Endothelial cell of umbilical vein (primary cell): ENCODE measurements around the gene RASGEF1C. TPM values are rescaled to one million over a fixed set of nuclear protein-coding genes. Genes with fewer than 3 reads are reported as not detected.

ENCODE experiments used
- BruUV-seq: library from RNA; stranded (reverse); fragments of 400-500 nt; replicated peaks from 2 replicates; lab custom pipeline; 2021; lab: Mats Ljungman, UMichigan
- CTCF ChIA-PET: fragments of 300-600, 350-600 bp; sonication (Branson Sonifier 250); formaldehyde crosslinking; loops from one replicate; lab custom pipeline; 2021; ENCODE audit warnings: antibody characterized with exemption, inconsistent platforms; lab: Charles Lee
- POLR2A ChIA-PET: fragments of 300-600, 350-600 bp; sonication (Branson Sonifier 250); formaldehyde crosslinking; loops from one replicate; lab custom pipeline; 2021; ENCODE audit warnings: antibody characterized with exemption, inconsistent platforms; lab: Charles Lee
- DNase-seq: peaks from one replicate; pipeline ENCODE4 v3.0.0-alpha.2; 2011; ENCODE audit warnings: low read depth, low spot score
- FAIRE-seq: peaks from 2 replicates; lab custom pipeline; 2011; peaks lifted over from hg19 to GRCh38; lab: Jason Lieb, UNC
- H2AFZ ChIP-seq: 2 replicates; pipeline ENCODE4 v1.6.0; 2012; ENCODE audit warnings: low read depth, low read length, control low read depth, inconsistent platforms
- H3K27ac ChIP-seq: 2 replicates; pipeline ENCODE4 v1.5.1; 2011; ENCODE audit warnings: low read depth, mild to moderate bottlenecking, control low read depth, low read length, moderate library complexity; ENCODE audit not compliant: insufficient read depth
- H3K27me3 ChIP-seq, 2 experiments: 2 replicates each; pipeline versions ENCODE4 v1.6.0 to v1.6.1; 2011; ENCODE audit warnings: low read length in 2 of 2, mixed read lengths in 1 of 2; ENCODE audit not compliant: control insufficient read depth in 2 of 2, insufficient read depth in 2 of 2
- H3K36me3 ChIP-seq, 2 experiments: 2 replicates in 1 of 2; 3 replicates in 1 of 2; pipeline ENCODE4 v1.5.1; 2011; ENCODE audit warnings: low read length in 2 of 2, mild to moderate bottlenecking in 1 of 2, moderate library complexity in 1 of 2; ENCODE audit not compliant: control insufficient read depth in 2 of 2, insufficient read depth in 2 of 2; ENCODE audit errors: extremely low read depth in 1 of 2
- H3K4me1 ChIP-seq: 3 replicates; pipeline ENCODE4 v1.5.1; 2011; ENCODE audit warnings: mild to moderate bottlenecking, low read length; ENCODE audit not compliant: control insufficient read depth, insufficient read depth; ENCODE audit errors: extremely low read depth
- H3K4me2 ChIP-seq: 2 replicates; pipeline ENCODE4 v1.6.1; 2011; ENCODE audit warnings: low read length, control low read depth, mixed read lengths; ENCODE audit not compliant: insufficient read depth
- H3K4me3 ChIP-seq, 3 experiments: fragments of 200-600 bp in 1 of 3; sonication (generic), shearing (Covaris generic) in 1 of 3; replicated peaks in 1 of 3; 2 replicates each; pipeline ENCODE4 v1.5.1; 2011 to 2016; ENCODE audit warnings: control low read depth in 3 of 3, low read length in 3 of 3, mild to moderate bottlenecking in 2 of 3, inconsistent platforms in 1 of 3, low read depth in 1 of 3, moderate library complexity in 1 of 3; ENCODE audit not compliant: insufficient read depth in 1 of 3
- H3K79me2 ChIP-seq: 2 replicates; pipeline ENCODE4 v1.6.0; 2012; ENCODE audit warnings: low read length, inconsistent platforms; ENCODE audit not compliant: control insufficient read depth, insufficient read depth
- H3K9ac ChIP-seq: replicated peaks from 2 replicates; pipeline ENCODE3; 2011; ENCODE audit warnings: low read length, control low read depth; ENCODE audit not compliant: insufficient read depth; ENCODE audit errors: extremely low read depth
- H3K9me1 ChIP-seq: replicated peaks from 3 replicates; pipeline ENCODE4 v1.6.0; 2011; ENCODE audit warnings: mild to moderate bottlenecking, low read length; ENCODE audit not compliant: control insufficient read depth, insufficient read depth; ENCODE audit errors: extremely low read depth
- H3K9me3 ChIP-seq: replicated peaks from 2 replicates; pipeline ENCODE4 v1.5.1; 2012; ENCODE audit warnings: low read length, inconsistent platforms; ENCODE audit not compliant: control insufficient read depth, insufficient read depth
- H4K20me1 ChIP-seq: replicated peaks from 2 replicates; pipeline ENCODE3; 2011; ENCODE audit warnings: mild to moderate bottlenecking, low read length; ENCODE audit not compliant: control insufficient read depth, insufficient read depth; ENCODE audit errors: extremely low read depth
- CTCF ChIP-seq, 2 donors: IDR thresholded peaks; 1 replicate in 1 of 2; 2 replicates in 1 of 2; pipeline ENCODE4 v1.5.1; 2011; ENCODE audit warnings: low read length in 2 of 2, mild to moderate bottlenecking in 2 of 2, moderate library complexity in 2 of 2, control low read depth in 1 of 2, inconsistent platforms in 1 of 2, low read depth in 1 of 2; ENCODE audit not compliant: insufficient read depth in 1 of 2; ENCODE audit errors: extremely low read depth in 1 of 2
- EZH2 ChIP-seq: IDR thresholded peaks from 2 replicates; pipeline ENCODE4 v1.6.1; 2012; ENCODE audit warnings: borderline replicate concordance, low read depth, mild to moderate bottlenecking, moderate library complexity, low read length, inconsistent platforms; ENCODE audit not compliant: severe bottlenecking
- FOS ChIP-seq: IDR thresholded peaks from 2 replicates; pipeline ENCODE4 v1.6.1; 2011; ENCODE audit warnings: mild to moderate bottlenecking, low read length, moderate library complexity, borderline replicate concordance; ENCODE audit not compliant: insufficient read depth
- GATA2 ChIP-seq: IDR thresholded peaks from 2 replicates; pipeline ENCODE4 v1.7.0; 2011; ENCODE audit warnings: low read depth, mild to moderate bottlenecking, moderate library complexity, mixed read lengths, low read length; ENCODE audit not compliant: insufficient read length, insufficient read depth
- JUN ChIP-seq: IDR thresholded peaks from 2 replicates; pipeline ENCODE4 v1.6.1; 2011; ENCODE audit warnings: borderline replicate concordance, low read depth; ENCODE audit not compliant: insufficient read length, insufficient read depth
- MYC ChIP-seq: IDR thresholded peaks from one replicate; pipeline ENCODE4 v1.6.1; 2011; ENCODE audit warnings: mild to moderate bottlenecking, low read depth, low read length
- POLR2A ChIP-seq: IDR thresholded peaks from 2 replicates; pipeline ENCODE4 v1.6.1; 2012; ENCODE audit warnings: low read depth, mild to moderate bottlenecking, control low read depth, low read length
- POLR2AphosphoS5 ChIP-seq: IDR thresholded peaks from 2 replicates; pipeline ENCODE4 v1.6.1; 2012; ENCODE audit warnings: low read depth, mild to moderate bottlenecking, control low read depth, low read length, moderate library complexity; ENCODE audit not compliant: insufficient read depth
- dilution Hi-C: fragments of 300-500 bp; cut with MboI; formaldehyde crosslinking; loops from one replicate; pipeline ENCODE4 v1.15.0; 2019; ENCODE audit warnings: low sequenced_read_pairs; ENCODE audit not compliant: extremely low pct_ligation_motif_present
- intact Hi-C: fragments of 100-400 bp; cut with micrococcal nuclease; formaldehyde crosslinking; loops from one replicate; pipeline ENCODE4 v1.10.0; 2022
- polyA plus RNA-seq, 4 experiments: library from polyadenylated mRNA; depleted of rRNA in 3 of 4; stranded (reverse) in 3 of 4; unstranded in 1 of 4; fragments of >200 nt; gene quantifications; 2 replicates each; pipeline versions ENCODE4 v1.2.1 to v1.2.3, GENCODE V29; 2011 to 2012; ENCODE audit warnings: missing spikeins in 1 of 4
- total RNA-seq: library from RNA; stranded (reverse); gene quantifications from 2 replicates; pipeline ENCODE4 v1.2.3, GENCODE V29; 2021
- TF ChIP-seq, protein P1 (sequence below): IDR thresholded peaks from 2 replicates; pipeline ENCODE4 v1.6.1; 2011; ENCODE audit not compliant: insufficient read depth, insufficient read length

RASGEF1C gene
- total and polyA plus RNA-seq, 2 donors (not counting 3 experiments of a cell fraction or from before 2014, with no cell fraction given): not detected

DNA sequence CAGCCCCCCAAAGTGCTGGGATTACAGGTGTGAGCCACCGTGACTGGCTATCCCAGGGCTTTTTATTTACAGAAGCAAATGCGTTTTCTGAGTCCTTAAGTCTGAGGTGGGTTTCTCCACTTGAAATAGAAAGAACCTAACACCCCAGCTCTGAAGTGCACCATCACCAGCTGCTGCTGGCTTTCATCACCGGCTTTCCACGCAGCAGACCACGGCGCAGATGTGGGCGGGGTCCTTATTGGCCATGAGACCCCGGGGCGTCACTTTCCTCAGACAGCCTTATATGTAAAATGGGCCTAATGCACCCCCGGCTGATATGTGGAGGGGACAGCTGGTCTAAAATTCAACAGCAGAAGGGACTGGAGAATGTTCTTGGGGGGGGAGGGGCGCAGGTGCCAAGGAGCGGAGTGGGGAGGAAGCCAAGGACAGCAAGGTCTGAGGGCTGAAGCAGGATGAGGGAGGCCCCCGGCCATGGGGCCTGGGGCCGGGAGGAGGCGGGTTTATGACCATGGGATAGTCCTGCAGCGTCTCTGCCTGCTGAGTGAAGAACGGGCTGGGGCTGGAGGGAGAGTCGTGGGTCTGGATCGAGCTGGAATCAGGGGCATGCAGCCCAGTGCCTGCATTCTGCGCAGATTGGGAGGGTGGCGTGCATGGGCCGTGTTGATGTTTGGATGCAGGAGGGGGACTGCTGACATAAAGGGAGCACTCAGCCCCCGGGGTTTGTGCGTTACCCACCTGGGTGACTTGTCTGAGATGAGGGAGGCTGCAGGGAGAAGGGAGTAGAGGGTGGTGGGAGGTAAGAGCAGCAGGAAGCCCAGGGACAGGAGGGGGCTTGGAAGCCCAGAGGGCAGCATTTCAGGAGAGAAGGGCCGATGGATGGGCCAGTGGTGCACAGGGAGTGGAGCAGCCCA, 30.2 kb downstream of the RASGEF1C start:
- dilution Hi-C loops: no loop called here
- H3K79me2 ChIP-seq: no peaks in the 10 kb centered on the region
- H3K9ac ChIP-seq: no peak overlapping the region
- no peak for TF ChIP-seq MYC
- no peak overlapping the region for H3K4me3 ChIP-seq
- no peaks in the 10 kb centered on the region for H3K9me1 ChIP-seq
- intact Hi-C loops: no loop called here
- H4K20me1 ChIP-seq: no peaks in the 10 kb centered on the region
- DNase-seq: no peak
- ChIA-PET CTCF (no interaction called here), POLR2A (interaction anchor here (0.7 kb wide), 1 partner anchor 46 kb away, joined by 3 read pairs; no protein-coding TSS in a partner anchor)
- no peaks in the 10 kb centered on the region for H3K27me3 ChIP-seq
- no peak overlapping the region for H3K4me2 ChIP-seq
- H3K36me3 ChIP-seq: no peaks in the 10 kb centered on the region
- H3K9me3 ChIP-seq: no peaks in the 10 kb centered on the region
- H2AFZ ChIP-seq: no peak overlapping the region
- no TSS peak for BruUV-seq
- H3K27ac ChIP-seq: no peak overlapping the region
- H3K4me1 ChIP-seq: no peaks in the 10 kb centered on the region
- FAIRE-seq: no peak

- Histone ChIP-seq H3K4me3 (no peak overlapping the region), H3K4me1 (no peaks in the 10 kb centered on the region), H3K4me2 (no peak overlapping the region), H3K9me3 (no peaks in the 10 kb centered on the region), H4K20me1 (no peaks in the 10 kb centered on the region), H3K36me3 (no peaks in the 10 kb centered on the region), H3K27ac (no peak overlapping the region), H3K9ac (no peak overlapping the region), H3K27me3 (no peaks in the 10 kb centered on the region), H2AFZ (no peak overlapping the region), H3K9me1 (no peaks in the 10 kb centered on the region), H3K79me2 (no peaks in the 10 kb centered on the region)
- intact Hi-C loops (no loop called here), dilution Hi-C loops (no loop called here)
- TF ChIP-seq MYC (no peak), JUN (no peak), CTCF (IDR thresholded peaks at IDR 0.05; ENCODE audit: extremely low read depth in 1 of 2, insufficient read depth in 1 of 2, low read depth in 1 of 2, low read length in 2 of 2) (no peak), POLR2A (no peak), EZH2 (no peak), FOS (no peak), POLR2AphosphoS5 (no peak), GATA2 (no peak)
- TF ChIP-seq, protein P1, sequence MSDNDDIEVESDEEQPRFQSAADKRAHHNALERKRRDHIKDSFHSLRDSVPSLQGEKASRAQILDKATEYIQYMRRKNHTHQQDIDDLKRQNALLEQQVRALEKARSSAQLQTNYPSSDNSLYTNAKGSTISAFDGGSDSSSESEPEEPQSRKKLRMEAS: no peak
- FAIRE-seq: no peak
- CTCF ChIA-PET: interaction anchor here (1.5 kb wide), 1 partner anchor 33 kb away, joined by 5 read pairs; the partner anchor contains the start of gene RASGEF1C
- POLR2A ChIA-PET: no interaction called here
- no peak for DNase-seq
- BruUV-seq: no TSS peak
Observed at GRCh38 chr5:180176191-180176590, 32.8 kb downstream of the RASGEF1C start.
